C4-2B (cell line): Measurements from ENCODE around the gene SCGN.

Experiments
- H3K27ac ChIP-seq: fragments of 450-650 bp; 2 replicates; pipeline ENCODE4 v1.5.1; 2017
- ZFX ChIP-seq: fragments of 450-650 bp; IDR thresholded peaks from 2 replicates; pipeline ENCODE4 v1.6.1; 2017
- TF ChIP-seq, protein P1 (sequence below): fragments of 450-650 bp; conservative IDR thresholded peaks from 2 replicates; pipeline ENCODE4 v1.5.1; 2017; ENCODE audit warnings: mild to moderate bottlenecking

SCGN gene

DNA sequence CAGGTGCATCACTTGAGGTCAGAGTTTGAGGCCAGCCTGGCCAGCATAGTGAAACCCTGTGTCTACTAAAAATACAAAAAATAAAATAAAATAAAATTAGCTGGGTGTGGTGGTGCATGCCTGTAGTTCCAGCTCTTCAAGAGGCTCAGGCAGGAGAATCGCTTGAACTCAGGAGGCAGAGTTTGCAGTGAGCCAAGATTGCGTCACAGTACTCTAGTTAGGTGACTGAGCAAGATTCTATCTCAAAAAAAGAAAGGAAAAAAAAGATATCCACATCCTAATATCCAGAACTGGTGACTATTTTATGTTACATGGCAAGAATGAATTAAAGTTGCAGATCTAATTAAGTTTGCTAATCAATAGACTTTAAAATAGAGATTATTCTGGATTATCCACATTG is 32.5 kb downstream of the SCGN start:
- TF ChIP-seq ZFX = no peak
- TF ChIP-seq, protein P1, sequence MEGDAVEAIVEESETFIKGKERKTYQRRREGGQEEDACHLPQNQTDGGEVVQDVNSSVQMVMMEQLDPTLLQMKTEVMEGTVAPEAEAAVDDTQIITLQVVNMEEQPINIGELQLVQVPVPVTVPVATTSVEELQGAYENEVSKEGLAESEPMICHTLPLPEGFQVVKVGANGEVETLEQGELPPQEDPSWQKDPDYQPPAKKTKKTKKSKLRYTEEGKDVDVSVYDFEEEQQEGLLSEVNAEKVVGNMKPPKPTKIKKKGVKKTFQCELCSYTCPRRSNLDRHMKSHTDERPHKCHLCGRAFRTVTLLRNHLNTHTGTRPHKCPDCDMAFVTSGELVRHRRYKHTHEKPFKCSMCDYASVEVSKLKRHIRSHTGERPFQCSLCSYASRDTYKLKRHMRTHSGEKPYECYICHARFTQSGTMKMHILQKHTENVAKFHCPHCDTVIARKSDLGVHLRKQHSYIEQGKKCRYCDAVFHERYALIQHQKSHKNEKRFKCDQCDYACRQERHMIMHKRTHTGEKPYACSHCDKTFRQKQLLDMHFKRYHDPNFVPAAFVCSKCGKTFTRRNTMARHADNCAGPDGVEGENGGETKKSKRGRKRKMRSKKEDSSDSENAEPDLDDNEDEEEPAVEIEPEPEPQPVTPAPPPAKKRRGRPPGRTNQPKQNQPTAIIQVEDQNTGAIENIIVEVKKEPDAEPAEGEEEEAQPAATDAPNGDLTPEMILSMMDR = no peak
- no peak overlapping the region for H3K27ac ChIP-seq

DNA sequence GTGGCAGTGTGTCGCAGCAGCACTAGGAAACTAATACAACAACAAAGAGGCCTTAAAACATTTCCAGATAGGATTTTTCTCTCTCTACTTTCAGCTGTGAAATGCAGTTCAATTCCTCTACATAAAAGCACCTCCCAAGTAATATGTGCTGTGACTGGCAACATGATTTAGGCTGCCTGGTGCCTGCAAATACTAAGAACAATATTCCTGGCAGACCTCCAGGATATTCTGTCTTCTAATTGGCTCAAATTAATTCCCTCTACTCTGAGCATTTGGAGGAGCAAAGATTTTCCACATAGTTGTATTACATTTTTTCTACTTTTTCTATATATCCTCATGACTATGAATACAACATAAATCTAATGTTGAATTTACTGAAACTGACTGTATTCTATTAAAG is 33.2 kb downstream of the SCGN start:
- no peak for TF ChIP-seq ZFX
- TF ChIP-seq, protein P1 = no peak
- H3K27ac ChIP-seq = no peak overlapping the region

DNA sequence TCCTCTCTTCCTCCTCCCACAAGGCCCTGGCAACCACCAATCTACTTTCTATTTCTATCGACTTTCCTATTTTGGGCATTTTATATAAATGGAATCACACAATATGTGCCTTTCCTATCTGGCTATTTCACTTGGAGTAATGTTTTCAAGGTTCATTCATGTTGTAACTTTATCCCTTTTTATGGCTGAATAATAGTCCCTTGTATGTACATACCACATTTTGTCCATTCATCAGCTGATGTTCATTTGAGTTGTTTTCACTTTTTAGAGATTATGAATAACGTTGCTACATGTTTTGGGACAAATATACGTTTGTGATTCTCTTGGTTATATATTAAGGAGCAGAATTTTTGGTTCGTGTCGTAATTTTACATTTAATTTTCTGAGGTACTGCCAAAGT is 33.9 kb downstream of the SCGN start:
- TF ChIP-seq ZFX = no peak
- TF ChIP-seq, protein P1 = no peak

DNA sequence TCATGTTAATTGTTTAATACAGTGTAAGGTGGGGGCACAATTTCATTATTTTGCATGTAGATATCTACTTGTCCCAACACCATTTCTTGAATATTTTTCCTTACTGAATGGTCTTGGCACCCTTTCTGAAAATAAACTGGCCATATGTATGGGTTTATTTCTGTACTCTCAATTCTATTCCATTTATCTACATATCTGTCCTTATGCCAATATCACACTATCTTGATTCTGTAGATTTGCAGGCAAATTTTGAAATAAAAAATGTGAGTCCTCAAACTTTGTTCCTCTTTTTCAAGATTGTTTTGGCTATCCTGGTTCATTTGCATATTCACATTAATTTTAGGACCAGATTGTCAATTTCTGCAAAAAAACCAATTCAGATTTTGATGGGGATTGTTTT is 34.8 kb downstream of the SCGN start:
- H3K27ac ChIP-seq = no peak overlapping the region
- TF ChIP-seq ZFX = no peak
- TF ChIP-seq, protein P1 = no peak

More for the DNA sequence above, 33.9 kb downstream of the SCGN start:
- H3K27ac ChIP-seq = no peak overlapping the region

DNA sequence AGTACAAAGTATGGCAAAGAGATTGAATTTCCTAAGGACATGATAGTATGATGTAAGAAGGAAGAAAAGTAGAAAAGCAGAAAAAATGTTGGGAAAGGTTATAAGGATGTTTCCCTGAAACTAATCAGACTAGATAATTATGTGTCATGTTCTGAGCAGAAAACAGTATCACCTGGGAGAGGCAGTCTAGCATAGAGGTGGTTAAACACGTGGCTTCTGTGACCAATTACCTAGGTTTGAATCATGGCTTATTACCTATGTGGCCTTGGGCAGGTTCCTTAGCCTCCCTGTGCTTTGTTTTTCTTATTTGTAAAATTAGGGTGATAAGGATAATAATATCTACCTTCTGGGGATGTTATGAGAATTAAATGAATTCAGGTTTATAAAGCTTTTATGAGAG is 38.0 kb downstream of the SCGN start:
- TF ChIP-seq, protein P1 = no peak
- no peak for TF ChIP-seq ZFX
- no peak overlapping the region for H3K27ac ChIP-seq

DNA sequence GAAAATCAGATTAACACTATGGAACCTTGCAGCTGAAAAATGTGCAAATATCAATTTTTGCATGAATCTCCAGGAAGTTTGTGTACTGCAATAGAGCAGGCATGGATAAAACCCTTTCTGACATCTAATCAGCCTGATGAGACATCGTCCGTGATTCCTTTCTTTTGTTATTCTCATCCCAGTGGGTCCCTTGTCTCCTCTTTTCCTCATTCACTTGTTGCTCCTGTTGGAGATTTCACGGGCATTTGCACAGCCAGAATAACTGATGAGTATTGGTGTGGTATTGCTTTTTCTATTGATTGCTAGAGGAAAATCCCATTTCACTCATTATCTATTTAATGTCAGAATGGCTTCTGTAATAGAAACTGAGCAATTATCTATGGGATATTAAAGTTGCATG is 39.9 kb downstream of the SCGN start:
- TF ChIP-seq, protein P1 = no peak
- no peak for TF ChIP-seq ZFX
- H3K27ac ChIP-seq = no peak overlapping the region

DNA sequence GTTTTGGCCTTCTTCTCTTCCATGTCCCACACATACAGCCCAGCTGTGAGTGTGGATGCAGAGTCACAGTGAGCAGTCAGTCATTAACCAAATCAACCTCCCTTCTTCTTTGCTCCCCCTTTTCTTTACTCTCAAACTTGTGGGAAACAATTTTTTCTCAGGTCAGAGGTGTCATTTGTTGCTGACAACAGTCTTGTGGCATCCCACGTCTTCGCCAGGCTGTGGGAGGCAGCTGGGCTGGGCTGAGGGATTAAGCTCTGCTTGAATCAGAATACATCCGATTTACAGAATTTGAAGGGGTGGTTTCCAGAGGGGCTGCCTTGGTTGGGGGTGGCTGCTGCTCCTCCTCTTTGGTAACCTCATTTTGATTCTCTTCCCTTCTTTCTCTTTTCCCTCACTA is 40.5 kb downstream of the SCGN start:
- TF ChIP-seq ZFX = no peak
- TF ChIP-seq, protein P1 = no peak
- no peak overlapping the region for H3K27ac ChIP-seq
